NCI-H510A treated with DMSO at 0.1 percent for 48 hours (cell line): ENCODE results near the gene LRP1B.
"Not testable (repeated sequence)": the region's sequence is repeated elsewhere in the genome, so short reads cannot be mapped to it uniquely, and the experiment has no call there.

Source experiments
- DNase-seq: peaks from one replicate; lab custom pipeline; 2025; lab: John Stamatoyannopoulos, UW

The LRP1B gene

GRCh38 chr2:142100970-142101369 lies 29.8 kb downstream of the LRP1B start:
- DNase-seq, result no peak

- DNase-seq, result no peak
Measured at GRCh38 chr2:142100139-142100873, 30.5 kb downstream of the LRP1B start.

GRCh38 chr2:142097711-142098110 lies 33.1 kb downstream of the LRP1B start:
- DNase-seq, result no peak

- no peak for DNase-seq
Measured at GRCh38 chr2:142095647-142096046, 35.2 kb downstream of the LRP1B start.

GRCh38 chr2:142094233-142094632 lies 36.6 kb downstream of the LRP1B start:
- no peak for DNase-seq

GRCh38 chr2:142088058-142088568 lies 42.7 kb downstream of the LRP1B start:
- DNase-seq, result no peak

GRCh38 chr2:142087585-142087984 lies 43.2 kb downstream of the LRP1B start:
- not testable (repeated sequence) for DNase-seq

- no peak for DNase-seq
Measured at GRCh38 chr2:142082368-142082767, 48.4 kb downstream of the LRP1B start.

GRCh38 chr2:142076317-142076716 lies 54.5 kb downstream of the LRP1B start:
- DNase-seq, result no peak

- no peak for DNase-seq
Measured at GRCh38 chr2:142075826-142076225, 55.0 kb downstream of the LRP1B start.

GRCh38 chr2:142069251-142069888 lies 61.4 kb downstream of the LRP1B start:
- DNase-seq, result no peak

GRCh38 chr2:142065700-142066099 lies 65.1 kb downstream of the LRP1B start:
- no peak for DNase-seq

- no peak for DNase-seq
Measured at GRCh38 chr2:142065156-142065555, 65.7 kb downstream of the LRP1B start.

- DNase-seq, result no peak
Measured at GRCh38 chr2:142061733-142062132, 69.1 kb downstream of the LRP1B start.

- DNase-seq, result no peak
Measured at GRCh38 chr2:142058149-142058548, 72.7 kb downstream of the LRP1B start.

GRCh38 chr2:142056784-142057183 lies 74.0 kb downstream of the LRP1B start:
- no peak for DNase-seq

GRCh38 chr2:142052220-142052863 lies 78.5 kb downstream of the LRP1B start:
- no peak for DNase-seq

- no peak for DNase-seq
Measured at GRCh38 chr2:142048581-142048980, 82.2 kb downstream of the LRP1B start.

- DNase-seq, result no peak
Measured at GRCh38 chr2:142045641-142046040, 85.2 kb downstream of the LRP1B start.

GRCh38 chr2:142044197-142044596 lies 86.6 kb downstream of the LRP1B start:
- no peak for DNase-seq

GRCh38 chr2:142042536-142043199 lies 88.1 kb downstream of the LRP1B start:
- no peak for DNase-seq

GRCh38 chr2:142041996-142042395 lies 88.8 kb downstream of the LRP1B start:
- no peak for DNase-seq
